ENCODE measurements around the gene TRABD2A.

Gene TRABD2A

GRCh38 chr2:84847326-84848050 lies 33.4 kb downstream of the TRABD2A start:
- Histone ChIP-seq H3K4me3 (ENCODE audit: low read length) (no peak overlapping the region), H2AFZ (ENCODE audit: low read depth, low read length) (no peak overlapping the region), H3K4me1 (ENCODE audit: insufficient read depth, low read length) (no peaks in the 10 kb centered on the region), H3K9me3 (ENCODE audit: low read length) (no peaks in the 10 kb centered on the region), H3K27me3 (ENCODE audit: insufficient read depth, low read length) (peaks cover 6% of the 10 kb centered on the region), H3K36me3 (ENCODE audit: insufficient read depth, low read length) (no peaks in the 10 kb centered on the region)

GRCh38 chr2:84846741-84847142 lies 34.1 kb downstream of the TRABD2A start:
- no peak overlapping the region for H3K4me3 ChIP-seq (ENCODE audit: low read length)
- no peaks in the 10 kb centered on the region for H3K4me1 ChIP-seq (ENCODE audit: insufficient read depth, low read length)
- no peaks in the 10 kb centered on the region for H3K9me3 ChIP-seq (ENCODE audit: low read length)
- H3K27me3 ChIP-seq (ENCODE audit: insufficient read depth, low read length): peaks cover 6% of the 10 kb centered on the region
- H3K36me3 ChIP-seq (ENCODE audit: insufficient read depth, low read length): no peaks in the 10 kb centered on the region
- H2AFZ ChIP-seq (ENCODE audit: low read depth, low read length): no peak overlapping the region

GRCh38 chr2:84846041-84846663 lies 34.7 kb downstream of the TRABD2A start:
- no peaks in the 10 kb centered on the region for H3K9me3 ChIP-seq (ENCODE audit: low read length)
- H3K36me3 ChIP-seq (ENCODE audit: insufficient read depth, low read length): no peaks in the 10 kb centered on the region
- no peak overlapping the region for H3K4me3 ChIP-seq (ENCODE audit: low read length)
- peaks cover 6% of the 10 kb centered on the region for H3K27me3 ChIP-seq (ENCODE audit: insufficient read depth, low read length)
- no peaks in the 10 kb centered on the region for H3K4me1 ChIP-seq (ENCODE audit: insufficient read depth, low read length)
- no peak overlapping the region for H2AFZ ChIP-seq (ENCODE audit: low read depth, low read length)

- no peak overlapping the region for H3K4me3 ChIP-seq (ENCODE audit: low read length)
Measured at GRCh38 chr2:84844141-84844540, 36.7 kb downstream of the TRABD2A start.

GRCh38 chr2:84841577-84841976 lies 39.3 kb downstream of the TRABD2A start:
- no peak overlapping the region for H3K4me3 ChIP-seq (ENCODE audit: low read length)
- H3K27me3 ChIP-seq (ENCODE audit: insufficient read depth, low read length): peaks cover 4% of the 10 kb centered on the region
- no peaks in the 10 kb centered on the region for H3K9me3 ChIP-seq (ENCODE audit: low read length)
- H3K36me3 ChIP-seq (ENCODE audit: insufficient read depth, low read length): no peaks in the 10 kb centered on the region
- H2AFZ ChIP-seq (ENCODE audit: low read depth, low read length): no peak overlapping the region
- no peaks in the 10 kb centered on the region for H3K4me1 ChIP-seq (ENCODE audit: insufficient read depth, low read length)

More at GRCh38 chr2:84844141-84844540, 36.7 kb downstream of the TRABD2A start:
- Histone ChIP-seq H3K36me3 (ENCODE audit: insufficient read depth, low read length) (no peaks in the 10 kb centered on the region), H3K4me1 (ENCODE audit: insufficient read depth, low read length) (no peaks in the 10 kb centered on the region), H2AFZ (ENCODE audit: low read depth, low read length) (no peak overlapping the region), H3K9me3 (ENCODE audit: low read length) (no peaks in the 10 kb centered on the region), H3K27me3 (ENCODE audit: insufficient read depth, low read length) (peaks cover 6% of the 10 kb centered on the region)

- Histone ChIP-seq H2AFZ (ENCODE audit: low read depth, low read length) (no peak overlapping the region), H3K27me3 (ENCODE audit: insufficient read depth, low read length) (peaks cover 4% of the 10 kb centered on the region), H3K4me1 (ENCODE audit: insufficient read depth, low read length) (no peaks in the 10 kb centered on the region), H3K4me3 (ENCODE audit: low read length) (no peak overlapping the region), H3K36me3 (ENCODE audit: insufficient read depth, low read length) (no peaks in the 10 kb centered on the region), H3K9me3 (ENCODE audit: low read length) (no peaks in the 10 kb centered on the region)
Measured at GRCh38 chr2:84840306-84840705, 40.6 kb downstream of the TRABD2A start.

- H3K27me3 ChIP-seq (ENCODE audit: insufficient read depth, low read length): peaks cover 4% of the 10 kb centered on the region
- no peaks in the 10 kb centered on the region for H3K36me3 ChIP-seq (ENCODE audit: insufficient read depth, low read length)
Measured at GRCh38 chr2:84839851-84840250, 41.0 kb downstream of the TRABD2A start.

GRCh38 chr2:84838434-84839145 lies 42.3 kb downstream of the TRABD2A start:
- H3K27me3 ChIP-seq (ENCODE audit: insufficient read depth, low read length): peaks cover 4% of the 10 kb centered on the region
- no peak overlapping the region for H2AFZ ChIP-seq (ENCODE audit: low read depth, low read length)
- no peaks in the 10 kb centered on the region for H3K36me3 ChIP-seq (ENCODE audit: insufficient read depth, low read length)
- no peaks in the 10 kb centered on the region for H3K9me3 ChIP-seq (ENCODE audit: low read length)
- H3K4me3 ChIP-seq (ENCODE audit: low read length): no peak overlapping the region
- no peaks in the 10 kb centered on the region for H3K4me1 ChIP-seq (ENCODE audit: insufficient read depth, low read length)

More at GRCh38 chr2:84839851-84840250, 41.0 kb downstream of the TRABD2A start:
- Histone ChIP-seq H3K4me3 (ENCODE audit: low read length) (no peak overlapping the region), H3K4me1 (ENCODE audit: insufficient read depth, low read length) (no peaks in the 10 kb centered on the region), H2AFZ (ENCODE audit: low read depth, low read length) (no peak overlapping the region), H3K9me3 (ENCODE audit: low read length) (no peaks in the 10 kb centered on the region)

GRCh38 chr2:84836215-84836614 lies 44.7 kb downstream of the TRABD2A start:
- Histone ChIP-seq H3K9me3 (ENCODE audit: low read length) (no peaks in the 10 kb centered on the region), H3K4me3 (ENCODE audit: low read length) (no peak overlapping the region), H3K36me3 (ENCODE audit: insufficient read depth, low read length) (no peaks in the 10 kb centered on the region), H2AFZ (ENCODE audit: low read depth, low read length) (no peak overlapping the region), H3K4me1 (ENCODE audit: insufficient read depth, low read length) (no peaks in the 10 kb centered on the region), H3K27me3 (ENCODE audit: insufficient read depth, low read length) (peaks cover 4% of the 10 kb centered on the region)

GRCh38 chr2:84833481-84834150 lies 47.3 kb downstream of the TRABD2A start:
- H3K9me3 ChIP-seq (ENCODE audit: low read length): no peaks in the 10 kb centered on the region
- no peaks in the 10 kb centered on the region for H3K36me3 ChIP-seq (ENCODE audit: insufficient read depth, low read length)
- no peak overlapping the region for H2AFZ ChIP-seq (ENCODE audit: low read depth, low read length)
- H3K4me1 ChIP-seq (ENCODE audit: insufficient read depth, low read length): no peaks in the 10 kb centered on the region
- H3K4me3 ChIP-seq (ENCODE audit: low read length): no peak overlapping the region
- no peaks in the 10 kb centered on the region for H3K27me3 ChIP-seq (ENCODE audit: insufficient read depth, low read length)

GRCh38 chr2:84832772-84833461 lies 48.0 kb downstream of the TRABD2A start:
- Histone ChIP-seq H3K36me3 (ENCODE audit: insufficient read depth, low read length) (no peaks in the 10 kb centered on the region), H3K4me1 (ENCODE audit: insufficient read depth, low read length) (no peaks in the 10 kb centered on the region), H2AFZ (ENCODE audit: low read depth, low read length) (no peak overlapping the region), H3K27me3 (ENCODE audit: insufficient read depth, low read length) (no peaks in the 10 kb centered on the region), H3K4me3 (ENCODE audit: low read length) (no peak overlapping the region), H3K9me3 (ENCODE audit: low read length) (no peaks in the 10 kb centered on the region)

- Histone ChIP-seq H3K4me1 (ENCODE audit: insufficient read depth, low read length) (no peaks in the 10 kb centered on the region), H3K4me3 (ENCODE audit: low read length) (no peak overlapping the region), H3K27me3 (ENCODE audit: insufficient read depth, low read length) (no peaks in the 10 kb centered on the region), H3K36me3 (ENCODE audit: insufficient read depth, low read length) (no peaks in the 10 kb centered on the region), H3K9me3 (ENCODE audit: low read length) (no peaks in the 10 kb centered on the region), H2AFZ (ENCODE audit: low read depth, low read length) (no peak overlapping the region)
Measured at GRCh38 chr2:84830758-84831500, 50.0 kb downstream of the TRABD2A start.
